Measurements from ENCODE around the gene SRRM2. TPM values are rescaled to one million over a fixed set of nuclear protein-coding genes. Genes with fewer than 3 reads are reported as not detected.

SRRM2 gene
- total RNA-seq, 6 donors from 2014 or later, result 317 to 3,815 (median 582) TPM

DNA sequence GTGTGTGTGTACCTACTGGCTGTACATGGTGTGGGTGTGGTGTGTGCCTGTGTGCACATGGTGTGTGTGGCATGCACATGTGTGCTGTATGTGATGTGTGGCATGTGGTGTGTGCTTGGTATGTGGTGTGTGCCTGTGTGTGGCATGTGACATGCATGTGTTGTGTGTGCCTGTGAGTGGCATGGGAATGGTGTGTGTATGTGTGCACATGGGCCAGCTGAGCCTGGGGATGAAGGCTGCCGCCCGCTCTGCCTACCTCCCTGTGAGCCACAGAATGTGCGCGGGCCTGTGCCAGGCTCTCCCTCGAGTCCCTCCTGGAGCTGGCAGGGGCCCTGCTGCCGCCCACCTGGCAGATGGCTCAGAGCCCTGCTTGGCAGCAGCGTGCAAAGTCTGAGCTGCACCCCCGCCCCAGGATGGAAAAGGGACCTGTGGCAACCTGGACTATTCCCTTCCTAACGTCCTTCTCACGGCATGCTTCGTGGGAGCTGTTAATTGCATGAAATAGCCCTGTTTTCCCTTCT lies 41.7 kb upstream of the SRRM2 start:
- DNase-seq (peak in 1 of 2 donors; percentile 63), ATAC-seq (ENCODE audit: low FRiP score in 2 of 2) (no peak)
- H3K9me3 ChIP-seq, result no peaks in the 10 kb centered on the region
- peaks cover 4 to 6% (median 5%) of the 10 kb centered on the region in 4 donors for H3K4me1 ChIP-seq
- WGBS, 2 donors, result 79 to 80% methylated on average over 9 to 11 of the region's 11 CpGs
- H3K36me3 ChIP-seq, result peaks cover 14 to 44% (median 34%) of the 10 kb centered on the region in 4 donors
- H3K27ac ChIP-seq, result no peak overlapping the region
- TF ChIP-seq POLR2AphosphoS5 (IDR thresholded peaks at IDR 0.05) (no peak), EP300 (IDR thresholded peaks at IDR 0.05) (no peak), CTCF (IDR thresholded peaks at IDR 0.05) (no peak), POLR2A (IDR thresholded peaks at IDR 0.05) (no peak)
- peaks cover 0 to 3% (median 0%) of the 10 kb centered on the region in 4 donors for H3K27me3 ChIP-seq
- no peak overlapping the region for H3K4me3 ChIP-seq

DNA sequence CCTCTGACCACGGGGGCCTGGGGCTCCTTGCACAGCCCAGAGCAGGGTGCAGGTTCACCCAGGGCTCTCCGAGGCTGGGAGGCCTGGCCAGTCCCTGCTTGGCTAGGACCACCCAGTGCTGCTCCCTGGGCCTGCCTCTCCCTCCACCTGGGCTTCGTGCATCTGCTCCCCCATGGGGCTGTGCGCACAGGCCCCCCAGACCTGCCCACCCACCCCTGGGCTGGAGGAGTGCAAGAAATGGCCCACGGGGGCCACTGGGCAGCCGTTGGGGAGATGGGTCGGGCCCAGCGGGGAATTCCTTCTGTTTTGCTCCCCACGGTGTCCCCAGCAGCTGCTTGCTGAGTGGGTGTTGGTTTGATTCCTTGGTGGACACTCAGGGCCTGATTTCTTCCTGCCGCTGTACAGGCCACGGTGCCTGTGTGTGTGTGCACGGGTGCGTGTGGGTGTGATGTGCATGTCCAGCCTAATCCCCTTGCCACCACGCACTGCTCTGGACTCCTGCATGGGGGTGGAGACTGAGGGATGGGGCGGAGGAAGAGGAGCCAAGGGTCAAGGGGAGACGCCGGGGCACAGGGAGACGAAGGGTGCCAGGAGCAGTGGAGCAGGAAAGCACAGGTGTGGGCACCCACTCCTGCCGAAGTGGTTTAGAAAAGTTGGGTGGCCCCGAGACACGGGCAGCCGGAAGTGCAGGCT lies 40.9 kb upstream of the SRRM2 start:
- H3K27ac ChIP-seq, result no peak overlapping the region
- H3K4me3 ChIP-seq, result no peak overlapping the region
- peak in 1 of 2 donors; percentile 64 for DNase-seq
- peaks cover 0 to 3% (median 0%) of the 10 kb centered on the region in 4 donors for H3K27me3 ChIP-seq
- WGBS, 2 donors, result 63 to 65% methylated on average over 14 to 15 of the region's 22 CpGs
- H3K36me3 ChIP-seq, result peaks cover 14 to 38% (median 30%) of the 10 kb centered on the region in 4 donors
- ATAC-seq (ENCODE audit: low FRiP score in 2 of 2), result no peak
- no peaks in the 10 kb centered on the region for H3K9me3 ChIP-seq
- peaks cover 6 to 8% (median 7%) of the 10 kb centered on the region in 4 donors for H3K4me1 ChIP-seq
- TF ChIP-seq CTCF (IDR thresholded peaks at IDR 0.05), result no peak
- no peak for TF ChIP-seq POLR2AphosphoS5 (IDR thresholded peaks at IDR 0.05)
- TF ChIP-seq EP300 (IDR thresholded peaks at IDR 0.05), result no peak
- TF ChIP-seq POLR2A (IDR thresholded peaks at IDR 0.05), result no peak

GRCh38 chr16:2712063-2712441 lies 40.4 kb upstream of the SRRM2 start:
- Histone ChIP-seq H3K4me1 (peaks cover 6 to 8% (median 7%) of the 10 kb centered on the region in 4 donors), H3K27me3 (peaks cover 0 to 3% (median 0%) of the 10 kb centered on the region in 4 donors), H3K9me3 (no peaks in the 10 kb centered on the region), H3K36me3 (peaks cover 14 to 33% (median 26%) of the 10 kb centered on the region in 4 donors), H3K4me3 (no peak overlapping the region), H3K27ac (no peak overlapping the region)
- DNase-seq (peak in 1 of 2 donors; percentile 65), ATAC-seq (ENCODE audit: low FRiP score in 2 of 2) (no peak)
- WGBS, 2 donors, result 68 to 83% methylated on average over 6 to 14 of the region's 14 CpGs
- no peak for TF ChIP-seq POLR2A (IDR thresholded peaks at IDR 0.05)
- TF ChIP-seq EP300 (IDR thresholded peaks at IDR 0.05), result no peak
- no peak for TF ChIP-seq POLR2AphosphoS5 (IDR thresholded peaks at IDR 0.05)
- TF ChIP-seq CTCF (IDR thresholded peaks at IDR 0.05), result no peak

DNA sequence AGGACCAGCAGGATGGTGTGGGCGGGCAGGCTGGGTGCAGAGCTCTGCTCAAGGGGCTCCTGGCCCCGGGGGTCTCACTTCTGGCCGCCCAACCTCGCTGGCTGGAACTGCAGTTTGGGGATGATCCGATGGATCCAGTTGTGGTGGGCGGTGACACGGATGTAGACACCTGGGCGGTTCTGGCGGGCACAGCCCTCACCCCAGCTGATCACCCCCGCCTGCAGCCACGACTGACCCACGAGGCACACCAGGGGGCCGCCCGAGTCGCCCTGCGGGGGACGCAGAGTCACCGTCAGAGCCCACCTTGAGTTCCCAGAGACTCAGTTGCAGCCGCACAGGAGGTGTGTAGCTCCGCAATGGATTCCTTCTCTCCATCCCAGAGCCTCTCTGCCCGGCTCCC lies 39.9 kb upstream of the SRRM2 start:
- 77 to 85% methylated on average over 15 to 21 of the region's 21 CpGs for WGBS, 2 donors

More for the DNA sequence above, 39.9 kb upstream of the SRRM2 start:
- peak in 1 of 2 donors; percentile 70 for DNase-seq
- Histone ChIP-seq H3K4me3 (no peak overlapping the region), H3K4me1 (peaks cover 6 to 8% (median 7%) of the 10 kb centered on the region in 4 donors), H3K27ac (no peak overlapping the region), H3K9me3 (no peaks in the 10 kb centered on the region), H3K27me3 (peaks cover 0 to 3% (median 0%) of the 10 kb centered on the region in 4 donors), H3K36me3 (peaks cover 10 to 28% (median 21%) of the 10 kb centered on the region in 4 donors)
- no peak for ATAC-seq (ENCODE audit: low FRiP score in 2 of 2)
- no peak for TF ChIP-seq POLR2A (IDR thresholded peaks at IDR 0.05)
- no peak for TF ChIP-seq EP300 (IDR thresholded peaks at IDR 0.05)
- no peak for TF ChIP-seq POLR2AphosphoS5 (IDR thresholded peaks at IDR 0.05)
- no peak for TF ChIP-seq CTCF (IDR thresholded peaks at IDR 0.05)
